Adrenal gland (tissue), 12 donors: ENCODE data around the gene MOCOS. TPM values are rescaled to one million over a fixed set of nuclear protein-coding genes. Genes with fewer than 3 reads are reported as not detected.

ENCODE experiments used
- DNase-seq, 7 donors: peaks; one replicate each; pipeline ENCODE4 v3.0.0-alpha.2; 2019 to 2020
- H3K27ac ChIP-seq, 5 donors: fragments of 200-600 bp; sonication (generic) in 4 of 5; 1 replicate in 3 of 5; 2 replicates in 2 of 5; pipeline versions ENCODE4 v1.5.1 to v1.8.0; 2016 to 2020; ENCODE audit warnings: mild to moderate bottlenecking in 1 of 5
- H3K27me3 ChIP-seq: fragments of 200-600 bp; 2 replicates; pipeline ENCODE4 v1.8.0; 2021
- H3K36me3 ChIP-seq, 2 donors: fragments of 200-600 bp; replicated peaks in 1 of 2; 1 replicate in 1 of 2; 2 replicates in 1 of 2; pipeline versions ENCODE4 v1.5.1 to v1.8.0; 2018 to 2022
- H3K4me1 ChIP-seq, 2 donors: fragments of 200-600 bp; replicated peaks in 1 of 2; 1 replicate in 1 of 2; 2 replicates in 1 of 2; pipeline versions ENCODE4 v1.5.1 to v1.8.0; 2018 to 2021
- H3K4me3 ChIP-seq, 4 donors: fragments of 200-600 bp; sonication (generic) in 3 of 4; one replicate each; pipeline ENCODE4 v1.5.1; 2016 to 2018
- H3K9me3 ChIP-seq, 3 donors: fragments of 200-600 bp; sonication (generic) in 1 of 3; replicated peaks in 1 of 3; 1 replicate in 2 of 3; 2 replicates in 1 of 3; pipeline versions ENCODE4 v1.5.1 to v1.8.0; 2016 to 2021
- POLR2A ChIP-seq, 2 donors: fragments of 450-650 bp; IDR thresholded peaks; one replicate each; pipeline ENCODE4 v1.6.1; 2017; ENCODE audit warnings: antibody characterized with exemption in 2 of 2, mild to moderate bottlenecking in 2 of 2, moderate library complexity in 1 of 2
- WGBS, 4 donors: extraction: QIAGEN DNeasy Blood & Tissue Kit in 2 of 4; methylation state at CpG; one replicate each; pipeline versions ENCODE4 v1.1.5 to v1.1.7; 2013 to 2017; 5-methylcytosine and 5-hydroxymethylcytosine counted together
- intact Hi-C, 2 donors: fragments of 100-400 bp; cut with DNase I; formaldehyde crosslinking; loops; one replicate each; pipeline versions ENCODE4 v1.14.1 to v1.15.0; 2022 to 2023
- polyA plus RNA-seq, 3 donors: library from polyadenylated mRNA; stranded (reverse); fragments of 200-250 nt in 2 of 3; fragments of 350-450 nt in 1 of 3; fragmentation: Illumina TruSeq in 1 of 3; extraction: RNeasy Lipid Tissue Mini Kit (QIAGEN cat#74804) in 1 of 3; gene quantifications; one replicate each; pipeline ENCODE4 v1.2.3, GENCODE V29; 2013 to 2014
- total RNA-seq, 9 donors: library from RNA; depleted of rRNA in 4 of 9; stranded (reverse); fragments of >200 nt in 4 of 9; fragments of 120-200 nt in 1 of 9; fragmentation: NEBNext Ultra II Directional in 1 of 9; extraction: Animal tissue kit (Norgen Biotek cat#: 25700) in 1 of 9; gene quantifications; one replicate each; pipeline versions ENCODE4 v1.1.0 to v1.2.4, GENCODE V29; 2013 to 2023
- TF ChIP-seq, protein P1 (sequence below), 6 experiments: fragments of 450-650 bp in 4 of 6; fragments of 200-600 bp in 2 of 6; sonication (generic) in 1 of 6; IDR thresholded peaks; 1 replicate in 5 of 6; 2 replicates in 1 of 6; pipeline versions ENCODE4 v1.5.1 to v1.8.0; 2016 to 2021; ENCODE audit warnings: antibody characterized with exemption in 6 of 6, mild to moderate bottlenecking in 2 of 6, moderate library complexity in 1 of 6
- donor health status: healthy with polysubstance abuse.
- donor health status: Bipolar disorder and iron deficiency.
- donor health status: DM: yes; HTN: yes; CAD: no.
- donor health status: DM: no; HTN: no; CAD: no.
- donor health status: DM: no; HTN: no; CAD: no.
- donor health status: DM: yes; HTN: yes; CAD: no.

Gene MOCOS
- total and polyA plus RNA-seq, 12 donors: 7.6 to 88.1 (median 20.9) TPM

DNA sequence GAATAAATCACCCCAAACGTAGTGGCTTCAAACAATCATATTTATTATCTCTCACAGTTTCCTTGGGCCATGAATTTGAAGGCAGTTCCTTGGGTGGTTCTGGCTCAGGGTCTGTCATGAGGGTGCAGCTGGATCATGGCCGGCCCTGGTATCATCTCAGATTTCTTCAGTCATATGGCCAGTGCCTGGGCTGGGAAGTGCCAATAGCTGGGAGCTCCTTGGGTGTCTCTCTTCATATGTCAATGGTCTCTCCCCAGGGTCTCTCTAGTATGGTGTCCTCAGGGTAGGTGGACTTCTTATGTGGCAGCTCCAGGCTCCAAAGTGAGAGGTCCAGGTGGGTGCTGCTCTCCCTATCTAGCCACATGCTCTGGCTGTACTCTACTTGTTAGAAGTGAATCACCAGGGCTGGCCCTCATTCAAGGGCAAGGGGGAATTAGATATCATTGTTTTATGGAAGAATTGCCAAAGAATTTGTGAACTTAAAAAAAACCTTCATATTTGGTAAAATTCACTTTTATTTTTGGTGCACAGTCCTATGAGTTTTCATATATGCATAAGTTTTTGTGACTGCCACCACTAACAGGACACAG lies 125.6 kb downstream of the MOCOS start:
- Histone ChIP-seq H3K36me3 (no peaks in the 10 kb centered on the region), H3K4me3 (no peak overlapping the region), H3K4me1 (peaks cover 46 to 56% of the 10 kb centered on the region in 2 donors), H3K27me3 (no peaks in the 10 kb centered on the region), H3K9me3 (no peaks in the 10 kb centered on the region), H3K27ac (peak overlapping the region; percentile 61 to 83 (median 73))
- 44 to 63% (median 46%) methylated on average over 2 of the region's 2 CpGs for WGBS, 4 donors
- TF ChIP-seq, protein P1, sequence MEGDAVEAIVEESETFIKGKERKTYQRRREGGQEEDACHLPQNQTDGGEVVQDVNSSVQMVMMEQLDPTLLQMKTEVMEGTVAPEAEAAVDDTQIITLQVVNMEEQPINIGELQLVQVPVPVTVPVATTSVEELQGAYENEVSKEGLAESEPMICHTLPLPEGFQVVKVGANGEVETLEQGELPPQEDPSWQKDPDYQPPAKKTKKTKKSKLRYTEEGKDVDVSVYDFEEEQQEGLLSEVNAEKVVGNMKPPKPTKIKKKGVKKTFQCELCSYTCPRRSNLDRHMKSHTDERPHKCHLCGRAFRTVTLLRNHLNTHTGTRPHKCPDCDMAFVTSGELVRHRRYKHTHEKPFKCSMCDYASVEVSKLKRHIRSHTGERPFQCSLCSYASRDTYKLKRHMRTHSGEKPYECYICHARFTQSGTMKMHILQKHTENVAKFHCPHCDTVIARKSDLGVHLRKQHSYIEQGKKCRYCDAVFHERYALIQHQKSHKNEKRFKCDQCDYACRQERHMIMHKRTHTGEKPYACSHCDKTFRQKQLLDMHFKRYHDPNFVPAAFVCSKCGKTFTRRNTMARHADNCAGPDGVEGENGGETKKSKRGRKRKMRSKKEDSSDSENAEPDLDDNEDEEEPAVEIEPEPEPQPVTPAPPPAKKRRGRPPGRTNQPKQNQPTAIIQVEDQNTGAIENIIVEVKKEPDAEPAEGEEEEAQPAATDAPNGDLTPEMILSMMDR (IDR thresholded peaks at IDR 0.05): no peak
- no peak for TF ChIP-seq POLR2A (IDR thresholded peaks at IDR 0.05)
- DNase-seq: peak; percentile 81 to 94 (median 90)
- intact Hi-C loops: no loop called here

DNA sequence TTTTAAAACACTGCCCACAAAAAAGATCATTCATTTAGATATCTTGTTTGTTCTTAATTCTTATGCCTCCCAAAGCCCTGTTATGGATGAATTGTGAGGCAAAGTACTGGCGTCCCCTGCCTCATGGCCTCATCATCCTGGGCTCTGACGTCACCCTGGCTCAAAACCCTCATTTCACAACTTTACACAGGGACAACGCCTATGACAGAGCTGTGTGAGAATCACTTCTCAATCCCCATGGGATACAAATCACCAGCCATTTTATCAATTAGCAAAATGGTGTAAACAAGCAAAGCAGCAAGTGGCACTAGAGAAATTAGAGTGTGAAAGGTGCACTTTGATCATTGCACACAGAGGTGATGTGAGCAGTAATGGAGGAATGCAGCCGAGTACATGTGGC lies 126.8 kb downstream of the MOCOS start:
- TF ChIP-seq POLR2A (IDR thresholded peaks at IDR 0.05): no peak
- TF ChIP-seq, protein P1 (IDR thresholded peaks at IDR 0.05): no peak
- peak; percentile 49 to 80 (median 60) for DNase-seq
- intact Hi-C loops: no loop called here
- WGBS, 4 donors: 48 to 60% (median 53%) methylated on average over 4 of the region's 4 CpGs
- no peaks in the 10 kb centered on the region for H3K36me3 ChIP-seq
- H3K9me3 ChIP-seq: peaks cover 0 to 8% (median 0%) of the 10 kb centered on the region in 3 donors
- H3K4me1 ChIP-seq: peaks cover 45 to 51% of the 10 kb centered on the region in 2 donors
- H3K4me3 ChIP-seq: no peak overlapping the region
- H3K27me3 ChIP-seq: no peaks in the 10 kb centered on the region
- H3K27ac ChIP-seq: peak overlapping the region; percentile 61 to 83 (median 73)

DNA sequence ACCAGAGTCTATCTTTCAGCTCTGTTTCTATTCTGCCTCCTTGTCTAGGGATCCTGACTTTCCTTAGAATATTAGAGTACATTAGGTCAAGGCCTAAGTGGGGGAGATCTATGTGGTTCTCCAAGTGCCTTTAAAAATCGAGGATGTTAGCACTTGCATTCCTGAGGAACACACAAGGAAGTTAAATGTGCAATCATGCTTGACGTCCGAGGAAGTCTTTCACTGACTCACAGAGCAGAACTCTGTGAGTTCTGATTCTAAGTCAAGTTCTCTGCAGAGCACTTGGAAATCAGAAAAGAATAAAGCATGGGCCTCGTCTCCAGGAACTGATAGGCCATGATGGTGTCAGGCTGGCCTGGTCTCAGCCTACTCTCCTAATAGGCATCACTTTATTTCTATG lies 127.5 kb downstream of the MOCOS start:
- no peaks in the 10 kb centered on the region for H3K27me3 ChIP-seq
- peak in 1 of 7 donors; percentile 13 for DNase-seq
- peaks cover 38 to 45% of the 10 kb centered on the region in 2 donors for H3K4me1 ChIP-seq
- TF ChIP-seq POLR2A (IDR thresholded peaks at IDR 0.05): peak in 1 of 2 donors; percentile 14
- TF ChIP-seq, protein P1 (IDR thresholded peaks at IDR 0.05): no peak
- no peak overlapping the region for H3K4me3 ChIP-seq
- peaks cover 0 to 10% (median 0%) of the 10 kb centered on the region in 3 donors for H3K9me3 ChIP-seq
- H3K27ac ChIP-seq: peak overlapping the region; percentile 39 to 83 (median 73)
- no peaks in the 10 kb centered on the region for H3K36me3 ChIP-seq
- intact Hi-C loops: no loop called here
- WGBS, 4 donors: 17 to 26% (median 21%) methylated on average over 4 of the region's 4 CpGs

DNA sequence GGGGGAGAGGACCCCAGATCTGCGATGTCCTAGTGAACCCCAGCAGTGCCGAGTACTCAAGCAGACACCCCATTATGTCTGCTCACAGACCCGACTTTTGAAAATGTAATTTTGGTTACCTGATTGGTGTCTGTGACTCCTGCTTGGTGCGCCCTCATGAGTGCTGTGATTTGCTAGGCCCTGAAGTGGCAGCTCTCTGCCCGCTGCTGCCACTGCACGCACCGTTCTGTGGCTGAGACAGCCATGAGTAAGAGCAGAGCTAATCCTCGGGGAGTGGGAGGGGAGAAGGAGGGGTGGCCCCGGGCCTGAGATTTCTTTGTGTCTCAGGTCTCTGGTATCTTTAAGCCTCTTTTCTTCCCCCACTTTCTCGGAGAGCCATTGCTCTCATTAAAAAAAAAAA lies 128.4 kb downstream of the MOCOS start:
- H3K27me3 ChIP-seq: no peaks in the 10 kb centered on the region
- peaks cover 0 to 10% (median 0%) of the 10 kb centered on the region in 3 donors for H3K9me3 ChIP-seq
- H3K4me1 ChIP-seq: peaks cover 34 to 39% of the 10 kb centered on the region in 2 donors
- TF ChIP-seq, protein P1 (IDR thresholded peaks at IDR 0.05): no peak
- TF ChIP-seq POLR2A (IDR thresholded peaks at IDR 0.05): peak in 1 of 2 donors; percentile 51
- 47 to 63% (median 59%) methylated on average over 9 to 10 of the region's 10 CpGs for WGBS, 4 donors
- DNase-seq: peak; percentile 48 to 74 (median 70)
- H3K27ac ChIP-seq: peak overlapping the region in 4 of 5 donors; percentile 69 to 83 (median 76)
- H3K4me3 ChIP-seq: no peak overlapping the region
- intact Hi-C loops: no loop called here
- H3K36me3 ChIP-seq: no peaks in the 10 kb centered on the region
